Keratinocyte (primary cell): ENCODE measurements around the gene DENND2A.

Experiments
- EZH2 ChIP-seq: IDR thresholded peaks from one replicate; pipeline ENCODE4 v1.6.1; 2012; ENCODE audit warnings: inconsistent platforms, mild to moderate bottlenecking, low read length, moderate library complexity
- TF ChIP-seq, protein P1 (sequence below), 3 experiments: IDR thresholded peaks in 1 of 3; conservative IDR thresholded peaks in 1 of 3; optimal IDR thresholded peaks in 1 of 3; 2 replicates in 2 of 3; 3 replicates in 1 of 3; pipeline versions ENCODE3 to v1.5.1; 2011; ENCODE audit warnings: low read length in 3 of 3, mild to moderate bottlenecking in 3 of 3, moderate library complexity in 2 of 3, control low read depth in 1 of 3, inconsistent platforms in 1 of 3; ENCODE audit not compliant: insufficient read depth in 2 of 3; ENCODE audit errors: extremely low read depth in 1 of 3

- TF ChIP-seq EZH2: no peak
- TF ChIP-seq, protein P1, sequence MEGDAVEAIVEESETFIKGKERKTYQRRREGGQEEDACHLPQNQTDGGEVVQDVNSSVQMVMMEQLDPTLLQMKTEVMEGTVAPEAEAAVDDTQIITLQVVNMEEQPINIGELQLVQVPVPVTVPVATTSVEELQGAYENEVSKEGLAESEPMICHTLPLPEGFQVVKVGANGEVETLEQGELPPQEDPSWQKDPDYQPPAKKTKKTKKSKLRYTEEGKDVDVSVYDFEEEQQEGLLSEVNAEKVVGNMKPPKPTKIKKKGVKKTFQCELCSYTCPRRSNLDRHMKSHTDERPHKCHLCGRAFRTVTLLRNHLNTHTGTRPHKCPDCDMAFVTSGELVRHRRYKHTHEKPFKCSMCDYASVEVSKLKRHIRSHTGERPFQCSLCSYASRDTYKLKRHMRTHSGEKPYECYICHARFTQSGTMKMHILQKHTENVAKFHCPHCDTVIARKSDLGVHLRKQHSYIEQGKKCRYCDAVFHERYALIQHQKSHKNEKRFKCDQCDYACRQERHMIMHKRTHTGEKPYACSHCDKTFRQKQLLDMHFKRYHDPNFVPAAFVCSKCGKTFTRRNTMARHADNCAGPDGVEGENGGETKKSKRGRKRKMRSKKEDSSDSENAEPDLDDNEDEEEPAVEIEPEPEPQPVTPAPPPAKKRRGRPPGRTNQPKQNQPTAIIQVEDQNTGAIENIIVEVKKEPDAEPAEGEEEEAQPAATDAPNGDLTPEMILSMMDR (optimal IDR thresholded peaks at IDR 0.05 in 1 of 3, IDR thresholded peaks at IDR 0.05 in 1 of 3, conservative IDR thresholded peaks at IDR 0.05 in 1 of 3; ENCODE audit: extremely low read depth in 1 of 3, insufficient read depth in 2 of 3, low read length in 3 of 3): no peak
These were observed 122.1 kb downstream of the DENND2A start for GRCh38 chr7:140518370-140519006.
